ENCODE results near the gene SMC6.

The SMC6 gene

GRCh38 chr2:17753803-17754663, at the start of gene SMC6, which contains the start of gene GEN1:
SMC6 (minus strand) TSS chr2:17753810; CDS start chr2:17745946, 7,864 bp downstream.
GEN1 (plus strand) TSS chr2:17754138; CDS start chr2:17759944, 5,806 bp downstream.
- peak; percentile 77 for DNase-seq

GRCh38 chr2:17800693-17801458, 47.3 kb upstream of the SMC6 start:
- no peak for DNase-seq

GRCh38 chr2:17800219-17800618, 46.6 kb upstream of the SMC6 start:
- DNase-seq: no peak

- no peak for DNase-seq
Observed at GRCh38 chr2:17799301-17800120, 45.9 kb upstream of the SMC6 start.

GRCh38 chr2:17798338-17798737, 44.7 kb upstream of the SMC6 start:
- DNase-seq: peak; percentile 71

- no peak for DNase-seq
Observed at GRCh38 chr2:17795309-17795708, 41.7 kb upstream of the SMC6 start.

- DNase-seq: no peak
Observed at GRCh38 chr2:17793803-17794354, 40.3 kb upstream of the SMC6 start.

GRCh38 chr2:17793296-17793695, 39.7 kb upstream of the SMC6 start:
- peak; percentile 84 for DNase-seq

- DNase-seq: no peak
Observed at GRCh38 chr2:17792515-17792914, 38.9 kb upstream of the SMC6 start.

GRCh38 chr2:17791817-17792130, 38.2 kb upstream of the SMC6 start:
- no peak for DNase-seq

- DNase-seq: peak; percentile 19
Observed at GRCh38 chr2:17791121-17791816, 37.7 kb upstream of the SMC6 start.

- DNase-seq: no peak
Observed at GRCh38 chr2:17790536-17790935, 36.9 kb upstream of the SMC6 start.

GRCh38 chr2:17788773-17789172, 35.2 kb upstream of the SMC6 start:
- no peak for DNase-seq

- no peak for DNase-seq
Observed at GRCh38 chr2:17786727-17787126, 33.1 kb upstream of the SMC6 start.

GRCh38 chr2:17781482-17781881, 27.9 kb upstream of the SMC6 start:
- DNase-seq: no peak

GRCh38 chr2:17780546-17780945, 26.9 kb upstream of the SMC6 start:
- no peak for DNase-seq

GRCh38 chr2:17772532-17772931, 18.9 kb upstream of the SMC6 start:
- no peak for DNase-seq

- DNase-seq: no peak
Observed at GRCh38 chr2:17771956-17772355, 18.3 kb upstream of the SMC6 start.

GRCh38 chr2:17768894-17769293, 15.3 kb upstream of the SMC6 start:
- no peak for DNase-seq

GRCh38 chr2:17765398-17765797, 11.8 kb upstream of the SMC6 start:
- DNase-seq: no peak

GRCh38 chr2:17763641-17764333, 10.2 kb upstream of the SMC6 start:
- DNase-seq: no peak

- DNase-seq: no peak
Observed at GRCh38 chr2:17762451-17762850, 8.8 kb upstream of the SMC6 start.
